RWPE1 (cell line): ENCODE measurements around the gene FHOD3.

Experiments used
- CTCF ChIA-PET: fragments of 350-600 bp; sonication (Branson Sonifier 250); formaldehyde crosslinking; extraction: SDS; loops from one replicate; lab custom pipeline; 2021; lab: Yijun Ruan, JAX
- POLR2A ChIA-PET: fragments of 400-600 bp; formaldehyde crosslinking; extraction: SDS; loops from one replicate; lab custom pipeline; 2020; ENCODE audit warnings: antibody characterized with exemption; ENCODE audit not compliant: low non-redundant PET; lab: Yijun Ruan, JAX
- DNase-seq: peaks from one replicate; pipeline ENCODE4 v3.0.0; 2012; ENCODE audit warnings: low spot score
- H3K27ac ChIP-seq: fragments of 450-650 bp; 2 replicates; pipeline ENCODE4 v1.5.1; 2017
- TF ChIP-seq, protein P1 (sequence below): fragments of 450-650 bp; conservative IDR thresholded peaks from 2 replicates; pipeline ENCODE4 v1.5.1; 2017; ENCODE audit warnings: low read depth, mild to moderate bottlenecking

Gene FHOD3

GRCh38 chr18:36322408-36322728, 24.9 kb downstream of the FHOD3 start:
- ChIA-PET POLR2A (no interaction called here), CTCF (no interaction called here)
- TF ChIP-seq, protein P1, sequence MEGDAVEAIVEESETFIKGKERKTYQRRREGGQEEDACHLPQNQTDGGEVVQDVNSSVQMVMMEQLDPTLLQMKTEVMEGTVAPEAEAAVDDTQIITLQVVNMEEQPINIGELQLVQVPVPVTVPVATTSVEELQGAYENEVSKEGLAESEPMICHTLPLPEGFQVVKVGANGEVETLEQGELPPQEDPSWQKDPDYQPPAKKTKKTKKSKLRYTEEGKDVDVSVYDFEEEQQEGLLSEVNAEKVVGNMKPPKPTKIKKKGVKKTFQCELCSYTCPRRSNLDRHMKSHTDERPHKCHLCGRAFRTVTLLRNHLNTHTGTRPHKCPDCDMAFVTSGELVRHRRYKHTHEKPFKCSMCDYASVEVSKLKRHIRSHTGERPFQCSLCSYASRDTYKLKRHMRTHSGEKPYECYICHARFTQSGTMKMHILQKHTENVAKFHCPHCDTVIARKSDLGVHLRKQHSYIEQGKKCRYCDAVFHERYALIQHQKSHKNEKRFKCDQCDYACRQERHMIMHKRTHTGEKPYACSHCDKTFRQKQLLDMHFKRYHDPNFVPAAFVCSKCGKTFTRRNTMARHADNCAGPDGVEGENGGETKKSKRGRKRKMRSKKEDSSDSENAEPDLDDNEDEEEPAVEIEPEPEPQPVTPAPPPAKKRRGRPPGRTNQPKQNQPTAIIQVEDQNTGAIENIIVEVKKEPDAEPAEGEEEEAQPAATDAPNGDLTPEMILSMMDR, result no peak
- H3K27ac ChIP-seq, result no peak overlapping the region
- DNase-seq, result no peak

DNA sequence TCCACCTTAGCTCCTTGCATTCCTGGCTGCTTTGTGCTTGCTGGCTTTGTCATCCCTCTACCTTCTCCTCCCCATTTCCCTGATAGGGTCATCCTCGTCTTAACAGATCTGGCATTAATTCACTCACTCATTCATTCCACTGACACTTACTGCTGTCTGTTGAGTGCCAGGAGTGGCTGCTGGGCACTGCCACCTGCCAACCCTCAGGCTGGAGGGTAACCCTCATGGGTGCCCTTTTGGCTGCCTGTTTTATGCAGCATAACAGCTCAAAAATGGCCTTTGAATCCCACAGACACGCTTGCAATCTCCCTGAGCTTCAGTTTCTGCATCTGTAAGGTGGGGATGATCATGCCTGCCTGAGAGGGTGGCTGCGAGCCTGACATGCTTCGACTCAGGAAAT, 25.2 kb downstream of the FHOD3 start:
- no peak for DNase-seq
- TF ChIP-seq, protein P1, result no peak
- POLR2A ChIA-PET, result no interaction called here
- no peak overlapping the region for H3K27ac ChIP-seq
- CTCF ChIA-PET, result no interaction called here

GRCh38 chr18:36323421-36323820, 25.9 kb downstream of the FHOD3 start:
- TF ChIP-seq, protein P1, result no peak
- ChIA-PET CTCF (no interaction called here), POLR2A (no interaction called here)
- no peak overlapping the region for H3K27ac ChIP-seq
- DNase-seq, result no peak

DNA sequence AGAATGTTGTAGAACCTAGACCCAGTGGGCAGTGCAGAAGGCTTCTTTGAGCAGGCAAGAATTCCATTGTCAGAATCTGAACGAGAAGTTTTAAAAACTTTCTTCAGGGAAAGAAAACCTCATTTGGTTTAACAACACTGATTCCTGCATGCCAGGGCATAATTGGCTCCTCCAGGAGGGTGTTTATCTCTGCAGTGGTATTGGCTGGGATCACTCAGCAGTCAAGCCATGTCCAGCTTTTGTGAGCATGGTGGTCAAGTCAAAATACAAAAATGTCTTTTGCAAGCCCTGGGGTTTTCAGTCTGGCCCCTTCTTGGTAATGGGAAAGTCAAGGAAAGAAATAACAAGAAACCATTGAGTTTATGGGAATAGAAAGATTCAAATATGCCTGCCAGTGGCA, 28.3 kb downstream of the FHOD3 start:
- ChIA-PET CTCF (interaction anchor here (0.7 kb wide), 1 partner anchor 20 kb away, joined by 3 read pairs; no protein-coding TSS in a partner anchor), POLR2A (no interaction called here)
- no peak overlapping the region for H3K27ac ChIP-seq
- DNase-seq, result no peak
- TF ChIP-seq, protein P1, result no peak

DNA sequence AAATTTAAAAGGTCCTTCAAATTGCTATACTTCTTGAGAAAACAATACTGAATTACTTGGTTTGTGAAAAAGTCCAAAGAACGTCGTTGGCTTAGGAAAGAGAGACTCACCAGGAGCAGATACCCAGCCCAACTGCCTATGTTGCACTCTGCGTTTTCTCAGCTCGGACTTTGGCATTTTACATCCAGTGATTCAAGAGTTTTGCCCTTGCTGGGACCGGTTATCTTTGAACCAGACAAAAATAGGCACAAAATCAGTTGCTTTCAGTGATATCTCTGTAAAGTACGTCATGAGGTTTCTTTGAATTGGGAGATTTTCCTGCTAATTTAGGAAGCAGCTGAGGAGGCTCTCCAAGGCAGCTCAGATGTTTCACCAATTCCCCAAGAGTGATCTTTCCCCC, 29.3 kb downstream of the FHOD3 start:
- TF ChIP-seq, protein P1, result no peak
- H3K27ac ChIP-seq, result no peak overlapping the region
- no peak for DNase-seq
- CTCF ChIA-PET, result no interaction called here
- POLR2A ChIA-PET, result no interaction called here

- POLR2A ChIA-PET, result no interaction called here
- CTCF ChIA-PET, result no interaction called here
- TF ChIP-seq, protein P1, result no peak
- no peak overlapping the region for H3K27ac ChIP-seq
- no peak for DNase-seq
These were observed 30.1 kb downstream of the FHOD3 start for GRCh38 chr18:36327352-36328316.
